ENCODE data around the gene OAS2.
A peak's percentile ranks its signal among the peaks of the same experiment; 100 is the strongest.
"Not testable (repeated sequence)": the region's sequence is repeated elsewhere in the genome, so short reads cannot be mapped to it uniquely, and the experiment has no call there.

Gene OAS2

GRCh38 chr12:112948806-112949205 is 29.5 kb upstream of the OAS2 start:
- FAIRE-seq (no peak), DNase-seq (ENCODE audit: insufficient read length, low spot score) (no peak)

- no peak for DNase-seq (ENCODE audit: insufficient read length, low spot score)
- FAIRE-seq: no peak
These were observed 27.6 kb upstream of the OAS2 start for GRCh38 chr12:112950701-112951100.

- not testable (repeated sequence) for DNase-seq (ENCODE audit: insufficient read length, low spot score); FAIRE-seq
These were observed 21.2 kb upstream of the OAS2 start for GRCh38 chr12:112957125-112957524.

GRCh38 chr12:112961074-112961473 is 17.2 kb upstream of the OAS2 start:
- FAIRE-seq (peak; percentile 31), DNase-seq (ENCODE audit: insufficient read length, low spot score) (no peak)

GRCh38 chr12:112961536-112961935 is 16.8 kb upstream of the OAS2 start:
- DNase-seq (ENCODE audit: insufficient read length, low spot score) (no peak), FAIRE-seq (no peak)

- no peak for DNase-seq (ENCODE audit: insufficient read length, low spot score)
- no peak for FAIRE-seq
These were observed 15.8 kb upstream of the OAS2 start for GRCh38 chr12:112962561-112962960.

- FAIRE-seq (no peak), DNase-seq (ENCODE audit: insufficient read length, low spot score) (no peak)
These were observed 15.0 kb upstream of the OAS2 start for GRCh38 chr12:112963227-112963861.

GRCh38 chr12:112964067-112964670 is 14.2 kb upstream of the OAS2 start:
- DNase-seq (ENCODE audit: insufficient read length, low spot score): no peak
- FAIRE-seq: no peak

GRCh38 chr12:112964915-112965314 is 13.4 kb upstream of the OAS2 start:
- DNase-seq (ENCODE audit: insufficient read length, low spot score) (no peak), FAIRE-seq (no peak)

- no peak for FAIRE-seq
- no peak for DNase-seq (ENCODE audit: insufficient read length, low spot score)
These were observed 12.7 kb upstream of the OAS2 start for GRCh38 chr12:112965643-112966042.

GRCh38 chr12:112967306-112967705 is 11.0 kb upstream of the OAS2 start:
- DNase-seq (ENCODE audit: insufficient read length, low spot score) (no peak), FAIRE-seq (no peak)

GRCh38 chr12:112967858-112968257 is 10.5 kb upstream of the OAS2 start:
- DNase-seq (ENCODE audit: insufficient read length, low spot score): no peak
- no peak for FAIRE-seq

GRCh38 chr12:112969547-112970306 is 8.6 kb upstream of the OAS2 start:
- DNase-seq (ENCODE audit: insufficient read length, low spot score) (no peak), FAIRE-seq (no peak)

- no peak for FAIRE-seq
- DNase-seq (ENCODE audit: insufficient read length, low spot score): no peak
These were observed 7.9 kb upstream of the OAS2 start for GRCh38 chr12:112970391-112970790.

- no peak for FAIRE-seq
- DNase-seq (ENCODE audit: insufficient read length, low spot score): no peak
These were observed 7.1 kb upstream of the OAS2 start for GRCh38 chr12:112971248-112971647.

GRCh38 chr12:112973011-112973735 is 5.1 kb upstream of the OAS2 start:
- DNase-seq (ENCODE audit: insufficient read length, low spot score): no peak
- no peak for FAIRE-seq

- no peak for DNase-seq (ENCODE audit: insufficient read length, low spot score)
- FAIRE-seq: no peak
These were observed 4.5 kb upstream of the OAS2 start for GRCh38 chr12:112973818-112974231.

GRCh38 chr12:112974904-112975303 is 3.4 kb upstream of the OAS2 start:
- FAIRE-seq (no peak), DNase-seq (ENCODE audit: insufficient read length, low spot score) (no peak)

- no peak for FAIRE-seq
- no peak for DNase-seq (ENCODE audit: insufficient read length, low spot score)
These were observed 1.2 kb upstream of the OAS2 start for GRCh38 chr12:112977139-112977538.

GRCh38 chr12:112977641-112978040 is 678 bp upstream of the OAS2 start:
- DNase-seq (ENCODE audit: insufficient read length, low spot score): no peak
- FAIRE-seq: no peak

GRCh38 chr12:112979041-112979680 is 842 bp downstream of the OAS2 start:
- FAIRE-seq (no peak), DNase-seq (ENCODE audit: insufficient read length, low spot score) (no peak)
